Measurements from ENCODE around the gene DYSF. TPM values are rescaled to one million over a fixed set of nuclear protein-coding genes. Genes with fewer than 3 reads are reported as not detected.

The DYSF gene
- total RNA-seq, 1 donor from 2014 or later = 112 TPM

DNA sequence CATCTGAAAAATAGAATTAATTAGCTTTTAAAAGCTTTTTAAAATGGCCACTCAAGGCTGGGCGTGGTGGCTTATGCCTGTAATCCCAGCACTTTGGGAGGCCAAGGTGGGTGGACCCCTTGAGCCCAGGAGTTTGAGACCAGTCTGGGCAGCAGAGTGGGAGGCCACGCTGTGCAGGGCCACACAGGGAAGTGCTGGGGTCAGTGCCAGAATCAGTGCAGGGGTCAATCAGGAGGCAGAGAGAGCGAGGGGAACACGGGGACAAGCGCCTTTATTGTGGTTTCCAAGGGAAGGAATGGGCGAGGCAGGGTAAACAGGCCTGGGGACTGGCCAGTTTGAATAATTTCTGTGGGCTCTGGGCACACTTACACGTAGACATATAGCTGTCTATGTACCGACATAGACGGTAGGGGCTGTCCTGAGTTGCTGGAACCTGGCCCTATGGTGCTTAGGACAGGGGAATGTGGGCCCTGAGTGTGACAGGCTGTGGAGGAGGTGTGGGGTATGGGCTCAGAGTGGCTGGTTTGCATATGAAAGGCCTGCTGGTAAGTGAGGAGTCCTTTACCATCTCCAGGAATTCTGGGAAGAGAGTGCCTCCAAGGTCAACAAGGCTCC is 42.9 kb downstream of the DYSF start:
- no peak for DNase-seq (ENCODE audit: low spot score)
- Mint-ChIP-seq H3K4me3 (ENCODE audit: unreplicated experiment) (no peak overlapping the region), H3K27me3 (ENCODE audit: low read depth) (no peaks in the 10 kb centered on the region), H3K4me1 (ENCODE audit: low read depth) (peaks cover 71% of the 10 kb centered on the region), H3K9me3 (ENCODE audit: low read depth) (peaks cover 3% of the 10 kb centered on the region), H3K27ac (ENCODE audit: unreplicated experiment) (peak overlapping the region; percentile 45), H3K36me3 (ENCODE audit: low read depth) (peaks cover 4% of the 10 kb centered on the region)
- TF ChIP-seq, protein P1, sequence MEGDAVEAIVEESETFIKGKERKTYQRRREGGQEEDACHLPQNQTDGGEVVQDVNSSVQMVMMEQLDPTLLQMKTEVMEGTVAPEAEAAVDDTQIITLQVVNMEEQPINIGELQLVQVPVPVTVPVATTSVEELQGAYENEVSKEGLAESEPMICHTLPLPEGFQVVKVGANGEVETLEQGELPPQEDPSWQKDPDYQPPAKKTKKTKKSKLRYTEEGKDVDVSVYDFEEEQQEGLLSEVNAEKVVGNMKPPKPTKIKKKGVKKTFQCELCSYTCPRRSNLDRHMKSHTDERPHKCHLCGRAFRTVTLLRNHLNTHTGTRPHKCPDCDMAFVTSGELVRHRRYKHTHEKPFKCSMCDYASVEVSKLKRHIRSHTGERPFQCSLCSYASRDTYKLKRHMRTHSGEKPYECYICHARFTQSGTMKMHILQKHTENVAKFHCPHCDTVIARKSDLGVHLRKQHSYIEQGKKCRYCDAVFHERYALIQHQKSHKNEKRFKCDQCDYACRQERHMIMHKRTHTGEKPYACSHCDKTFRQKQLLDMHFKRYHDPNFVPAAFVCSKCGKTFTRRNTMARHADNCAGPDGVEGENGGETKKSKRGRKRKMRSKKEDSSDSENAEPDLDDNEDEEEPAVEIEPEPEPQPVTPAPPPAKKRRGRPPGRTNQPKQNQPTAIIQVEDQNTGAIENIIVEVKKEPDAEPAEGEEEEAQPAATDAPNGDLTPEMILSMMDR (IDR thresholded peaks at IDR 0.05) = no peak

DNA sequence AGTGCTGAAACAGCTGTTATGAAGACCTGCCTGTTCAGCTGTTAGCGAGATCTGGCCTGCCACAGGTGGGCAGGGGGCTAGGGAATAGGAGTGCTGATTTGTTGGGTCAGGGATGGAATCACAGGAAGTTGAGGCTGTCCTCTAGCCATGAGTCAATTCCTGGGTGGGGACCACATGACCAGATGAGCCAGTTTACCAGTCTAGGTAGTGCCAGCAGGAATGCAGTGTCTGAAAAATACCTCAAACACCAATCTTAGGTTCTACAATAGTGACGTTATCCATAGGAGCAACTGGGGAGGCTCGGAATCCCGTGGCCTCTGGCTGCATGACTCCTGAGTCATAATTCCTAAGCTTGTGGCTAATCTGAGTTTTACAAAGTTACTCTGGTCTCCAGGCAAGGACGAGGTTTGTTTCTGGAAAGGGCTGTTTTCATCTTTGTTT is 44.9 kb downstream of the DYSF start:
- H3K27ac Mint-ChIP-seq (ENCODE audit: unreplicated experiment) = peak overlapping the region; percentile 99
- H3K27me3 Mint-ChIP-seq (ENCODE audit: low read depth) = no peaks in the 10 kb centered on the region
- no peak overlapping the region for H3K4me3 Mint-ChIP-seq (ENCODE audit: unreplicated experiment)
- H3K36me3 Mint-ChIP-seq (ENCODE audit: low read depth) = peaks cover 4% of the 10 kb centered on the region
- H3K9me3 Mint-ChIP-seq (ENCODE audit: low read depth) = no peaks in the 10 kb centered on the region
- TF ChIP-seq, protein P1 (IDR thresholded peaks at IDR 0.05) = no peak
- H3K4me1 Mint-ChIP-seq (ENCODE audit: low read depth) = peaks cover 54% of the 10 kb centered on the region
- no peak for DNase-seq (ENCODE audit: low spot score)

DNA sequence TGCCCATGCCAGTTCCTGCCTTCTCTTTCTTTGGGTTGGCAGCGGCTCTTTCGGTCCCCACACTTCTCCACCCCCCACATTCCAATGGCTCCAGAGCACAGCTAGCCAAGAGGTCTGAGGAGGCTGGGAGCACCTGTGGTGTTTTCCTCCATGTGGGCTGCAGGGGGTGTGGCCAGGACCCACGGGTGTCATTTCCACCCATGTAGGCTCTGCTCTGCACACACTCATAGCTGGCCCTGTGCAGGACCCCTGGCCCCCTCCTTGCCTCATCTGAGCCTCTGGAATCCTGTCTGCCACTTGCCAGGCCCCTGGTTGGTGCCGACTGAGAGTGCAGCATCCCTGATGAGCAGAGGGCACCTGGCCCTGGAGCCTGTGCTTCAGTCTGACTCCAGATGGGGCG is 46.3 kb downstream of the DYSF start:
- TF ChIP-seq, protein P1 (IDR thresholded peaks at IDR 0.05) = no peak
- Mint-ChIP-seq H3K4me1 (ENCODE audit: low read depth) (peaks cover 58% of the 10 kb centered on the region), H3K9me3 (ENCODE audit: low read depth) (no peaks in the 10 kb centered on the region), H3K27ac (ENCODE audit: unreplicated experiment) (peak overlapping the region; percentile 99), H3K4me3 (ENCODE audit: unreplicated experiment) (no peak overlapping the region), H3K36me3 (ENCODE audit: low read depth) (peaks cover 7% of the 10 kb centered on the region), H3K27me3 (ENCODE audit: low read depth) (no peaks in the 10 kb centered on the region)
- DNase-seq (ENCODE audit: low spot score) = no peak

DNA sequence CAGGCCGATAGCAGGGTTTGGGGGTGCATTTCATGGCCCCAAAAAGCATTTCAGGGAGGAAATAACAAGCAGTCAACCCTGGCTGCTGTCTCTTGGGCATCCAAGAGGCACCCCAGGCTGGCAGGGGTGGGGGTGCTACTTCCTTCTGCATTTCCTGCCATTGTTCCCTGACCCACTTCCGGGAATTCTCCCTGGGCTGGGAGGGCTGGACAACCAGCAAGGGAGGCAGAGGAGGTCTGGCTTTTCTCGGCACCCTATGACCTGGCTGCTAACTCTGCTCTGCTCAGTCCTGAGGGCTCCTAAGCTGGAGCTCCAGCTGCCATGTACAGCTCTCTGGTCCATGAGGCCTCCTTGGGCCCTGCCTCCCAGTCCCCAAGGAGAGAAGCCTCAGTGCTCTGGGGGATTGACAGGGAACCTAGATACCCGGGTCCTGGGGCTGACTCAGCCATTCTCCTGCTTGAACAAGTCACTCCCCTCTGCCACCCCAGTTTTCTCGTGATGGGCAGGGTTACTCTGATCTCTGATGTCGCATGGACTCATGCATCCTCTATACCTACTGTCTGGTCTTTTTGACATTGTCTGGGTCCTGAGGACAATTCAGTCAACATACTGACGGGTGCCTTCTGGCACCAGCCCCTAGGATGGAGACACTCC is 47.2 kb downstream of the DYSF start:
- H3K4me1 Mint-ChIP-seq (ENCODE audit: low read depth) = peaks cover 60% of the 10 kb centered on the region
- no peaks in the 10 kb centered on the region for H3K9me3 Mint-ChIP-seq (ENCODE audit: low read depth)
- no peaks in the 10 kb centered on the region for H3K27me3 Mint-ChIP-seq (ENCODE audit: low read depth)
- H3K36me3 Mint-ChIP-seq (ENCODE audit: low read depth) = peaks cover 6% of the 10 kb centered on the region
- no peak overlapping the region for H3K4me3 Mint-ChIP-seq (ENCODE audit: unreplicated experiment)
- peak overlapping the region; percentile 99 for H3K27ac Mint-ChIP-seq (ENCODE audit: unreplicated experiment)
- TF ChIP-seq, protein P1 (IDR thresholded peaks at IDR 0.05) = no peak
- no peak for DNase-seq (ENCODE audit: low spot score)

DNA sequence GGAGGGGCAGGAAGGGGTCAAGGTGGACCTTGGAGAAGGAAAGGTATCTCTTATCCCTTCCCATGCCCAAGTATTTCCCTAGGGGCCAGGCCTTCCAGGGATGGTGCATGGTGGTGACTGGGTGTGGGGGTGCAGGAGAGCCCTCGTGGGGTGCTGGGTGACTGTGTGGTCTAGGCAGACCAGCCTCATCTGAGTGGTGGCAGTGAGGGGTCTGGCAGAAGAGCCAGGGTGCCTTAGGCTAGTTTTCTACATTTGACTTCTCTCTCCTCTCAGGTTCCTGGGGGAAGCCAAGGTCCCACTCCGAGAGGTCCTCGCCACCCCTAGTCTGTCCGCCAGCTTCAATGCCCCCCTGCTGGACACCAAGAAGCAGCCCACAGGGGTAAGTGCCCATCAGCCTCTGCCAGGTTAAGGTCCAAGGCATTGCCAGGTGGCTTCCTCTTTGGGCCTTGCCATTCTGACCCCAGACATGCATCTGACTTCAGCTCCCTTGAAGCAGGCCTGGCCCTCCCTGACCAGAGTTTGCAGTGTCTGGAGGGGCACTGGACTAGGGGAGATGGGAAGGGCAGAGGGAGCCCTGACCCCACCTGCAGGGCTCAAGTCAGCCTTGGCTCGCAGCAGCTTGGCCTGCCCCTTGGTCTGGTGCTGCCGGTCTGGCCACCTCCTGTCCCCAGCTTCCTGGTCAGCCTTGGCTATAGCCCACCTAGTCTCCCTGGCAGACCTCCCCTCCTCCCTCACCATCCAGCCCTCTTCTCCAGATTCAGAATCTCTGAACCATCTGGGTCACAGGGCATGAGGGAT is 49.8 kb downstream of the DYSF start:
- Mint-ChIP-seq H3K27me3 (ENCODE audit: low read depth) (no peaks in the 10 kb centered on the region), H3K4me3 (ENCODE audit: unreplicated experiment) (no peak overlapping the region), H3K36me3 (ENCODE audit: low read depth) (peaks cover 5% of the 10 kb centered on the region), H3K4me1 (ENCODE audit: low read depth) (peaks cover 48% of the 10 kb centered on the region), H3K9me3 (ENCODE audit: low read depth) (no peaks in the 10 kb centered on the region), H3K27ac (ENCODE audit: unreplicated experiment) (peak overlapping the region; percentile 55)
- no peak for DNase-seq (ENCODE audit: low spot score)
- TF ChIP-seq, protein P1 (IDR thresholded peaks at IDR 0.05) = no peak
